GM12878 (cell line): ENCODE measurements around the gene PDK3. TPM values are rescaled to one million over a fixed set of nuclear protein-coding genes. Genes with fewer than 3 reads are reported as not detected.

Source experiments
- ASH2L ChIP-seq: fragments of 300-600, 200-600 bp; sonication (generic); IDR thresholded peaks from 2 replicates; pipeline ENCODE4 v1.6.1; 2017; ENCODE audit warnings: low read depth, mild to moderate bottlenecking, borderline replicate concordance
- BACH1 ChIP-seq: fragments of 450-650 bp; IDR thresholded peaks from 2 replicates; pipeline ENCODE4 v1.6.1; 2017; ENCODE audit warnings: mild to moderate bottlenecking, borderline replicate concordance
- BHLHE40 ChIP-seq, 2 experiments: fragments of 450-650 bp in 1 of 2; IDR thresholded peaks; 2 replicates each; pipeline ENCODE4 v1.6.1; 2011 to 2017; ENCODE audit warnings: low read depth in 2 of 2, borderline replicate concordance in 1 of 2, improper control_type of control experiment in 1 of 2, low read length in 1 of 2, mild to moderate bottlenecking in 1 of 2
- CHD2 ChIP-seq: IDR thresholded peaks from 2 replicates; pipeline ENCODE4 v1.6.1; 2011; ENCODE audit warnings: low read depth, low read length, improper control_type of control experiment, borderline replicate concordance
- CREB1 ChIP-seq: IDR thresholded peaks from 2 replicates; pipeline ENCODE4 v1.6.1; 2012; ENCODE audit warnings: low read depth, mild to moderate bottlenecking, inconsistent platforms
- CUX1 ChIP-seq: IDR thresholded peaks from 2 replicates; pipeline ENCODE4 v1.6.1; 2012; ENCODE audit warnings: improper control_type of control experiment, low read depth, low read length; ENCODE audit not compliant: insufficient replicate concordance
- DPF2 ChIP-seq: fragments of 450-650 bp; IDR thresholded peaks from 2 replicates; pipeline ENCODE4 v1.6.1; 2017; ENCODE audit warnings: mild to moderate bottlenecking
- HDAC6 ChIP-seq: fragments of 200-600 bp; sonication (generic); IDR thresholded peaks from one replicate; pipeline ENCODE4 v1.8.0; 2017; ENCODE audit warnings: antibody characterized with exemption; ENCODE audit not compliant: unreplicated experiment
- HDGF ChIP-seq: fragments of 450-650 bp; IDR thresholded peaks from 2 replicates; pipeline ENCODE4 v1.6.1; 2016; ENCODE audit warnings: antibody characterized with exemption
- LARP7 ChIP-seq: fragments of 450-650 bp; IDR thresholded peaks from 2 replicates; pipeline ENCODE4 v1.6.1; 2017; ENCODE audit warnings: mild to moderate bottlenecking
- MLLT1 ChIP-seq: fragments of 450-650 bp; IDR thresholded peaks from 2 replicates; pipeline ENCODE4 v1.6.1; 2016; ENCODE audit warnings: mild to moderate bottlenecking
- NKRF ChIP-seq: fragments of 450-650 bp; conservative IDR thresholded peaks from 2 replicates; pipeline ENCODE4 v1.6.1; 2017; ENCODE audit warnings: mild to moderate bottlenecking, moderate library complexity
- NR2F1 ChIP-seq: fragments of 450-650 bp; conservative IDR thresholded peaks from 2 replicates; pipeline ENCODE4 v1.6.1; 2017; ENCODE audit warnings: mild to moderate bottlenecking
- POLR2A ChIP-seq: IDR thresholded peaks from 2 replicates; pipeline ENCODE4 v1.6.1; 2011; ENCODE audit warnings: low read depth, mild to moderate bottlenecking, low read length
- SREBF2 ChIP-seq: IDR thresholded peaks from 2 replicates; pipeline ENCODE4 v1.6.1; 2012; ENCODE audit warnings: mild to moderate bottlenecking, low read length
- TCF7 ChIP-seq: IDR thresholded peaks from 2 replicates; pipeline ENCODE4 v1.6.1; 2014; ENCODE audit warnings: antibody characterized with exemption, borderline replicate concordance
- polyA plus RNA-seq, 11 experiments: library from polyadenylated mRNA; depleted of rRNA in 4 of 11; unstranded in 6 of 11; stranded (reverse) in 5 of 11; fragments of >200 nt; fragmentation: Nextera tagmentation in 4 of 11; fragmentation: Illumina TruSeq in 1 of 11; extraction: Ambion mirVana in 4 of 11; extraction: Trizol in 1 of 11; gene quantifications; 1 replicate in 1 of 11; 2 replicates in 10 of 11; pipeline versions ENCODE4 v1.2.1 to v1.2.3, GENCODE V29; 2011 to 2016; ENCODE audit warnings: inconsistent platforms in 2 of 11, missing spikeins in 2 of 11, low read depth in 1 of 11
- total RNA-seq, 4 experiments: library from RNA; depleted of rRNA in 3 of 4; stranded (reverse); fragments of >200 nt in 3 of 4; fragmentation: Illumina TruSeq in 1 of 4; extraction: Trizol in 1 of 4; gene quantifications; 2 replicates each; pipeline versions ENCODE4 v1.2.1 to v1.2.3, GENCODE V29; 2013 to 2021

The PDK3 gene
- total and polyA plus RNA-seq, 10 of the 15 experiments (the other 5 are each of a cell fraction or from before 2014, with no cell fraction given): 4.2 to 54.6 (median 21.9) TPM

GRCh38 chrX:24464836-24465531 is at the start of gene PDK3 (continued):
- TF ChIP-seq MLLT1 (0 out of 2 replicates have a peak, but pooled peaks have one; percentile 25), LARP7 (peak; percentile 86; the same call in 1 of the 2 replicates), CREB1 (peak; percentile 77; the same call in 1 of the 2 replicates), NKRF (0 out of 2 replicates have a peak, but pooled peaks have one; percentile 31), ASH2L (no peak), TCF7 (no peak), POLR2A (peak; percentile 84), BHLHE40 (IDR thresholded peaks at IDR 0.05; ENCODE audit: borderline replicate concordance in 1 of 2, low read depth in 2 of 2, low read length in 1 of 2) (peak; percentile 60 to 84; a peak in 3 of 4 replicates), DPF2 (0 out of 2 replicates have a peak, but pooled peaks have one; percentile 43), CUX1 (no peak), BACH1 (peak; percentile 68), CHD2 (0 out of 2 replicates have a peak, but pooled peaks have one; percentile 22), HDAC6 (no peak), HDGF (no peak), NR2F1 (peak; percentile 58), SREBF2 (no peak)
